OCI-LY7 (cell line): ENCODE data around the gene LHX4. TPM values are rescaled to one million over a fixed set of nuclear protein-coding genes. Genes with fewer than 3 reads are reported as not detected.
"Not testable (repeated sequence)": the region's sequence is repeated elsewhere in the genome, so short reads cannot be mapped to it uniquely, and the experiment has no call there.

Experiments
- BruUV-seq: library from RNA; stranded (reverse); fragments of 400-500 nt; replicated peaks from 2 replicates; lab custom pipeline; 2021; lab: Mats Ljungman, UMichigan
- CTCF ChIA-PET: fragments of 300-600 bp; sonication (Branson Sonifier 250); formaldehyde crosslinking; loops from one replicate; lab custom pipeline; 2022; ENCODE audit warnings: antibody characterized with exemption; ENCODE audit not compliant: unreplicated experiment; lab: Charles Lee
- POLR2A ChIA-PET: fragments of 300-600 bp; sonication (Branson Sonifier 250); formaldehyde crosslinking; loops from one replicate; lab custom pipeline; 2022; ENCODE audit warnings: antibody characterized with exemption; lab: Charles Lee
- DNase-seq: peaks from one replicate; pipeline ENCODE4 v3.0.0-alpha.2; 2015; ENCODE audit warnings: low spot score
- H2AFZ ChIP-seq: fragments of 200-600 bp; sonication (generic), shearing (Covaris generic); 2 replicates; pipeline ENCODE4 v1.6.1; 2014; ENCODE audit warnings: mild to moderate bottlenecking, antibody characterized with exemption, low read length, moderate library complexity
- H3K27ac ChIP-seq: fragments of 200-600 bp; sonication (generic); 2 replicates; pipeline ENCODE4 v1.5.1; 2014; ENCODE audit warnings: mixed run types, low read depth, mild to moderate bottlenecking, moderate library complexity, low read length, inconsistent platforms; ENCODE audit not compliant: poor library complexity, severe bottlenecking
- H3K36me3 ChIP-seq: fragments of 200-600 bp; sonication (generic); 2 replicates; pipeline ENCODE4 v1.6.1; 2014; ENCODE audit warnings: mild to moderate bottlenecking, antibody characterized with exemption, low read length, moderate library complexity, mixed read lengths; ENCODE audit not compliant: insufficient read depth
- H3K4me1 ChIP-seq: fragments of 200-600 bp; sonication (generic); 2 replicates; pipeline ENCODE4 v1.5.1; 2014; ENCODE audit warnings: mild to moderate bottlenecking, low read length; ENCODE audit not compliant: insufficient read depth, poor library complexity, severe bottlenecking
- H3K4me2 ChIP-seq: fragments of 200-600 bp; sonication (generic); 2 replicates; pipeline ENCODE4 v1.6.1; 2014; ENCODE audit warnings: mild to moderate bottlenecking, low read length
- H3K4me3 ChIP-seq: fragments of 200-600 bp; sonication (generic); 2 replicates; pipeline ENCODE4 v1.5.1; 2014; ENCODE audit warnings: mild to moderate bottlenecking, low read depth, low read length; ENCODE audit not compliant: poor library complexity, severe bottlenecking
- H3K79me2 ChIP-seq: fragments of 200-600 bp; sonication (generic); 2 replicates; pipeline ENCODE4 v1.6.1; 2016; ENCODE audit warnings: low read depth, mild to moderate bottlenecking, low read length, moderate library complexity, mixed read lengths; ENCODE audit not compliant: insufficient read depth
- H3K9me2 ChIP-seq: fragments of 200-600 bp; sonication (generic); 2 replicates; pipeline ENCODE4 v1.6.1; 2016; ENCODE audit warnings: mild to moderate bottlenecking, low read length, mixed read lengths; ENCODE audit not compliant: insufficient read depth
- H3K9me3 ChIP-seq: fragments of 200-600 bp; sonication (generic); 2 replicates; pipeline ENCODE4 v1.6.1; 2014; ENCODE audit warnings: mild to moderate bottlenecking, mixed run types, low read length, mixed read lengths
- H4K20me1 ChIP-seq: fragments of 200-600 bp; sonication (generic); 2 replicates; pipeline ENCODE4 v1.6.1; 2014; ENCODE audit warnings: mild to moderate bottlenecking, antibody characterized with exemption, low read length, moderate library complexity, mixed read lengths; ENCODE audit not compliant: insufficient read depth
- CTCF ChIP-seq: fragments of 200-600 bp; sonication (generic); conservative IDR thresholded peaks from 2 replicates; pipeline ENCODE4 v1.5.1; 2014; ENCODE audit warnings: mild to moderate bottlenecking, antibody characterized with exemption, low read length, moderate library complexity, mixed read lengths
- EZH2phosphoT487 ChIP-seq: fragments of 200-600 bp; sonication (generic); IDR thresholded peaks from 2 replicates; pipeline ENCODE4 v1.6.1; 2018; ENCODE audit warnings: low read depth, borderline replicate concordance, mild to moderate bottlenecking, mixed run types, antibody characterized with exemption, low read length, moderate library complexity, mixed read lengths
- intact Hi-C: fragments of 100-400 bp; cut with micrococcal nuclease; formaldehyde crosslinking; loops from one replicate; pipeline ENCODE4 v1.10.0; 2022; ENCODE audit not compliant: unreplicated experiment
- total RNA-seq, 2 experiments: library from RNA; depleted of rRNA in 1 of 2; stranded (reverse); fragments of >200 nt in 1 of 2; shearing (Covaris generic) in 1 of 2; gene quantifications; 2 replicates each; pipeline ENCODE4 v1.2.3, GENCODE V29; 2014 to 2022

Gene LHX4
- total RNA-seq, 2 experiments from 2014 or later, result 0.06 TPM; not detected in 1

GRCh38 chr1:180199018-180199417, 31.0 kb upstream of the LHX4 start:
- POLR2A ChIA-PET, result no interaction called here
- no peaks in the 10 kb centered on the region for H3K36me3 ChIP-seq
- no peaks in the 10 kb centered on the region for H3K4me1 ChIP-seq
- CTCF ChIA-PET, result no interaction called here
- H3K27ac ChIP-seq, result no peak overlapping the region
- no peaks in the 10 kb centered on the region for H4K20me1 ChIP-seq
- no peak for DNase-seq
- no peaks in the 10 kb centered on the region for H3K79me2 ChIP-seq
- no peaks in the 10 kb centered on the region for H3K9me3 ChIP-seq
- no peaks in the 10 kb centered on the region for H3K9me2 ChIP-seq
- no peak overlapping the region for H2AFZ ChIP-seq
- no peak overlapping the region for H3K4me2 ChIP-seq
- TF ChIP-seq EZH2phosphoT487 (no peak), CTCF (no peak)
- no peak overlapping the region for H3K4me3 ChIP-seq
- BruUV-seq, result no TSS peak
- intact Hi-C loops, result no loop called here

- no peak overlapping the region for H3K4me3 ChIP-seq
- no peak for TF ChIP-seq EZH2phosphoT487
- TF ChIP-seq CTCF, result no peak
- no peak overlapping the region for H3K4me2 ChIP-seq
- H3K9me3 ChIP-seq, result no peaks in the 10 kb centered on the region
- POLR2A ChIA-PET, result interaction anchor here (1.0 kb wide), 1 partner anchor 333 kb away, joined by 4 read pairs; no protein-coding TSS in a partner anchor
- H3K36me3 ChIP-seq, result no peaks in the 10 kb centered on the region
- H3K4me1 ChIP-seq, result no peaks in the 10 kb centered on the region
- no peak overlapping the region for H2AFZ ChIP-seq
- no peaks in the 10 kb centered on the region for H4K20me1 ChIP-seq
- CTCF ChIA-PET, result no interaction called here
- no peak for DNase-seq
- no peaks in the 10 kb centered on the region for H3K79me2 ChIP-seq
- no TSS peak for BruUV-seq
- H3K9me2 ChIP-seq, result no peaks in the 10 kb centered on the region
- no peak overlapping the region for H3K27ac ChIP-seq
- intact Hi-C loops, result no loop called here
Measured at GRCh38 chr1:180201451-180202200, 28.4 kb upstream of the LHX4 start.

- H3K36me3 ChIP-seq, H4K20me1 ChIP-seq, H3K9me3 ChIP-seq, DNase-seq, H3K27ac ChIP-seq, H3K4me2 ChIP-seq, intact Hi-C loops, H3K4me1 ChIP-seq, H2AFZ ChIP-seq, H3K79me2 ChIP-seq, H3K9me2 ChIP-seq, CTCF ChIA-PET, BruUV-seq, H3K4me3 ChIP-seq: not testable (repeated sequence)
- POLR2A ChIA-PET, result interaction anchor here (0.7 kb wide), 1 partner anchor 214 kb away, joined by 3 read pairs; no protein-coding TSS in a partner anchor
Measured at GRCh38 chr1:180202588-180202987, 27.5 kb upstream of the LHX4 start.
